ENCODE data around the gene BBIP1. TPM values are rescaled to one million over a fixed set of nuclear protein-coding genes. Genes with fewer than 3 reads are reported as not detected.

Gene BBIP1
- total RNA-seq, 1 experiment from 2014 or later = 32.9 TPM

DNA sequence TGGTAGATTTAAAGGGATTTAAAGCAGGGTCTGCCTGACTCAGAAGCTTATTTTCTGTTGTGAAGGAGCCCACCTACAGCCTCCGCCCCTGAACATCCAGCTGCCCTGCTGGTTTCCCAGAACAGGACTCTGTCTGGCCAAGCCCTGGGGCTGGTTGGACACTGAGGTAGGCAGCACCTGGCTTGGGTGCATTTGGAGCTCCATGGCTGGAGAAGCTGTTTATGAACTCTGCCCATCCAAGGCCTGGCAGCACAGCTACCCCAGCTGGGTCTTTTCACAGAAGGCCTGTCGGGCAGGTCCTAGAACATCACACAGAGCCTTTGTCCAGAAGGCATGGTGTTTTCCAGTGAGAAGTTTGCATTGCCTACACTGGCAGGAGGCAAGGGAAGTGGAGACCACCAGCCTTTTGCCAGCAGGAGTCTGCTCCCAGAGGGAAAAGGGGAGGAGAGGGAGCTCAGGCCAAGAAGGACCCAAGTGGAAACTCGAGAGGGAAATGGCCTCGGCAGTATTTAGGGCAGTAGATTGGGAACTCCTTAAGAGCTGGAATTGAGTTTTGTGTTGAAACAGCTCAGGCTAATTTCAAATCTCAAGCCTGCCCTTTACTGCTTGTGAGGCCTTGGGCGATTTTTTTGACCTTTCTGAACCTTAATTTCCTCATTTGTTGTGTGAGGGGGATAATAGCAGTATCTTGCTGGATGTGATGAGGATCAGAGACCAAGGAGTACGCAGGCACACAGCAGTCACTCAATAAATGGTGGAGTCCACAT lies 59.6 kb downstream of the BBIP1 start:
- ChIA-PET POLR2A (ENCODE audit: low non-redundant PET) (interaction anchor here (0.6 kb wide), 1 partner anchor 848 kb away, joined by 4 read pairs; no protein-coding TSS in a partner anchor), CTCF (no interaction called here)
- TF ChIP-seq CTCF (conservative IDR thresholded peaks at IDR 0.05; ENCODE audit: low read depth, low read length) (no peak), EZH2 (IDR thresholded peaks at IDR 0.05; ENCODE audit: borderline replicate concordance, low read depth, low read length, poor library complexity, severe bottlenecking) (no peak)
- Histone ChIP-seq H3K4me3 (ENCODE audit: low read depth, low read length, poor library complexity, severe bottlenecking) (no peak overlapping the region), H3K27me3 (replicated peaks; ENCODE audit: insufficient read depth, low read depth, low read length, poor library complexity) (no peaks in the 10 kb centered on the region), H3K36me3 (ENCODE audit: insufficient read depth, low read length, poor library complexity, severe bottlenecking) (no peaks in the 10 kb centered on the region), H3K4me1 (ENCODE audit: insufficient read depth, low read length, poor library complexity, severe bottlenecking) (peaks cover 10% of the 10 kb centered on the region), H3K27ac (ENCODE audit: low read depth, low read length, poor library complexity, severe bottlenecking) (no peak overlapping the region), H3K9me3 (ENCODE audit: low read depth, low read length, poor library complexity, severe bottlenecking) (no peaks in the 10 kb centered on the region)
- intact Hi-C loops (cut with micrococcal nuclease; ENCODE audit: unreplicated experiment) = no loop called here
- no peak for DNase-seq (ENCODE audit: low spot score)
- no TSS peak for BruUV-seq (replicated peaks)

DNA sequence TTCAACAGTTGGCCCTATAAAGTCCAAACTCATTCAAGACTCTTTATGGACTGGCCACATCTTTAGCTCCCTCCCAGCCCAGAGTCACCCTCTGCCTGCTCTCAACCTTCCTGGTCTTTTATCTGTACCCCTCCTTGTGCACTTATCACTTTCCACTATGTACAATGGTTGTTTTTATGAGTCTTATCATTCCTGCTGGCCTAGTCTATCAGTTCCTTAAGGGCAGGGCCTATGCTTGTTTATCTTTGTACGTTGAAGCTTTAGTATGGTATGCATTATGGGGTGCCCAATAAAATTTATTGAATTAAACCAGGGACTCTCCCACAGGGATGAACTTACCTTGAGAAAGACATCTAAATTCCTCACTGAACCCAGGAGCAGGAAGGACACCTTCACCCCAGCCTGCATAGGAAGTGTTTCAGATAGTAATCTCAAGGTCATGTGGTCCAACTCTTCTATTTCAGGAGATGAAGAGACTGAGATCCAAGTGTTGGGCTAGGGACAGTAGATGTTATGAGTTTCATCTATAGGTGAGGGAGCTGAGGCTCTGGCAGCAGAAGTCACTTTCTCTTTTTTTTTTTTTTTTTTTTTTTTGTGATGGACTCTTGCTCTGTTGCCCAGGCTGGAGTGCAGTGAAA lies 60.6 kb downstream of the BBIP1 start:
- POLR2A ChIA-PET (ENCODE audit: low non-redundant PET) = interaction anchor here (0.6 kb wide), 1 partner anchor 847 kb away, joined by 4 read pairs; no protein-coding TSS in a partner anchor
- intact Hi-C loops (cut with micrococcal nuclease; ENCODE audit: unreplicated experiment) = no loop called here

More for the DNA sequence above, 60.6 kb downstream of the BBIP1 start:
- CTCF ChIA-PET = no interaction called here
- BruUV-seq (replicated peaks) = no TSS peak
- Histone ChIP-seq H3K4me1 (ENCODE audit: insufficient read depth, low read length, poor library complexity, severe bottlenecking) (peaks cover 10% of the 10 kb centered on the region), H3K9me3 (ENCODE audit: low read depth, low read length, poor library complexity, severe bottlenecking) (no peaks in the 10 kb centered on the region), H3K27me3 (replicated peaks; ENCODE audit: insufficient read depth, low read depth, low read length, poor library complexity) (no peaks in the 10 kb centered on the region), H3K36me3 (ENCODE audit: insufficient read depth, low read length, poor library complexity, severe bottlenecking) (no peaks in the 10 kb centered on the region), H3K4me3 (ENCODE audit: low read depth, low read length, poor library complexity, severe bottlenecking) (no peak overlapping the region), H3K27ac (ENCODE audit: low read depth, low read length, poor library complexity, severe bottlenecking) (no peak overlapping the region)
- TF ChIP-seq CTCF (conservative IDR thresholded peaks at IDR 0.05; ENCODE audit: low read depth, low read length) (no peak), EZH2 (IDR thresholded peaks at IDR 0.05; ENCODE audit: borderline replicate concordance, low read depth, low read length, poor library complexity, severe bottlenecking) (no peak)
- no peak for DNase-seq (ENCODE audit: low spot score)

All from A673 (cell line).